K562 (cell line): ENCODE measurements around the gene BTBD3.

Experiments used
- POLR2A ChIP-seq: fragments of 450-650 bp; conservative IDR thresholded peaks from 2 replicates; pipeline ENCODE4 v1.6.1; 2016
- TF ChIP-seq, protein P1 (sequence below), 2 experiments: fragments of 200-800 bp in 1 of 2; sonication (Bioruptor generic) in 1 of 2; sonication (generic) in 1 of 2; formaldehyde crosslinking in 1 of 2; IDR thresholded peaks in 1 of 2; conservative IDR thresholded peaks in 1 of 2; 2 replicates each; pipeline versions ENCODE4 v1.5.0 to v1.6.1; 2016 to 2020; ENCODE audit warnings: missing compliant biosample characterization in 1 of 2, missing genetic modification characterization in 1 of 2, missing genetic modification reagents in 1 of 2

GRCh38 chr20:11882651-11883050 lies 35.0 kb upstream of the BTBD3 start:
- TF ChIP-seq, protein P1, sequence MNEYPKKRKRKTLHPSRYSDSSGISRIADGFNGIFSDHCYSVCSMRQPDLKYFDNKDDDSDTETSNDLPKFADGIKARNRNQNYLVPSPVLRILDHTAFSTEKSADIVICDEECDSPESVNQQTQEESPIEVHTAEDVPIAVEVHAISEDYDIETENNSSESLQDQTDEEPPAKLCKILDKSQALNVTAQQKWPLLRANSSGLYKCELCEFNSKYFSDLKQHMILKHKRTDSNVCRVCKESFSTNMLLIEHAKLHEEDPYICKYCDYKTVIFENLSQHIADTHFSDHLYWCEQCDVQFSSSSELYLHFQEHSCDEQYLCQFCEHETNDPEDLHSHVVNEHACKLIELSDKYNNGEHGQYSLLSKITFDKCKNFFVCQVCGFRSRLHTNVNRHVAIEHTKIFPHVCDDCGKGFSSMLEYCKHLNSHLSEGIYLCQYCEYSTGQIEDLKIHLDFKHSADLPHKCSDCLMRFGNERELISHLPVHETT (CRISPR knock-in tag; conservative IDR thresholded peaks at IDR 0.05 in 1 of 2, IDR thresholded peaks at IDR 0.05 in 1 of 2) = no peak
- no peak for TF ChIP-seq POLR2A
